Body of pancreas (tissue), 4 donors: ENCODE measurements around the gene TALDO1.

Experiments used
- CTCF ChIP-seq, 7 experiments: fragments of 450-650 bp in 4 of 7; fragments of 200-600 bp in 3 of 7; sonication (generic) in 3 of 7; IDR thresholded peaks; one replicate each; pipeline ENCODE4 v1.5.1; 2016 to 2019; ENCODE audit warnings: antibody characterized with exemption in 7 of 7
- POLR2A ChIP-seq, 3 donors: fragments of 450-650 bp; IDR thresholded peaks; one replicate each; pipeline ENCODE4 v1.6.1; 2016; ENCODE audit warnings: antibody characterized with exemption in 3 of 3, mild to moderate bottlenecking in 2 of 3

GRCh38 chr11:720017-720641 is 27.1 kb upstream of the TALDO1 start:
- no peak for TF ChIP-seq CTCF (IDR thresholded peaks at IDR 0.05)
- TF ChIP-seq POLR2A (IDR thresholded peaks at IDR 0.05), result no peak
